Mucosa of descending colon (tissue), 3 donors: ENCODE data around the gene UBAC1. TPM values are rescaled to one million over a fixed set of nuclear protein-coding genes. Genes with fewer than 3 reads are reported as not detected.
A peak's percentile ranks its signal among the peaks of the same experiment; 100 is the strongest.

Source experiments
- ATAC-seq: fragments of 200-7000 bp; cut with Tn5 transposase; one replicate; pipeline ENCODE4 v1.9.1; 2020; ENCODE audit warnings: mild to moderate bottlenecking, moderate library complexity
- DNase-seq, 3 donors: peaks; one replicate each; pipeline ENCODE4 v3.0.0-alpha.2; 2020
- H3K36me3 ChIP-seq: fragments of 200-600 bp; one replicate; pipeline ENCODE4 v1.8.0; 2021; ENCODE audit warnings: low read depth, mild to moderate bottlenecking
- H3K4me1 ChIP-seq: fragments of 200-600 bp; one replicate; pipeline ENCODE4 v1.8.0; 2021; ENCODE audit warnings: low read depth, mild to moderate bottlenecking
- H3K4me3 ChIP-seq: fragments of 200-600 bp; one replicate; pipeline ENCODE4 v1.8.0; 2021; ENCODE audit warnings: mild to moderate bottlenecking
- H3K9me3 ChIP-seq: fragments of 200-600 bp; one replicate; pipeline ENCODE4 v1.8.0; 2021; ENCODE audit warnings: mild to moderate bottlenecking
- intact Hi-C, 2 donors: fragments of 100-400 bp; cut with DNase I in 1 of 2; cut with micrococcal nuclease in 1 of 2; formaldehyde crosslinking; loops; one replicate each; pipeline versions ENCODE4 v1.11.0 to v1.11.1; 2022; cut with DNase I, micrococcal nuclease
- total RNA-seq, 3 donors: library from RNA; stranded (reverse); fragmentation: NEBNext Ultra II Directional in 2 of 3; extraction: Animal tissue kit (Norgen Biotek cat#: 25700) in 2 of 3; gene quantifications; one replicate each; pipeline versions ENCODE4 v1.2.1 to v1.2.4, GENCODE V29; 2021 to 2023
- TF ChIP-seq, protein P1 (sequence below): fragments of 200-600 bp; IDR thresholded peaks from one replicate; pipeline ENCODE4 v1.8.0; 2022; ENCODE audit warnings: antibody characterized with exemption, mild to moderate bottlenecking
- donor health status: DM: no; HTN: no; CAD: no; lungs with moderate emphysema.
- donor health status: DM: no; HTN: no; CAD: no.
- donor health status: DM: no; HTN: yes; CAD: no.

UBAC1 gene
- total RNA-seq, 3 donors from 2014 or later = 55.5 to 70.4 (median 64.0) TPM

DNA sequence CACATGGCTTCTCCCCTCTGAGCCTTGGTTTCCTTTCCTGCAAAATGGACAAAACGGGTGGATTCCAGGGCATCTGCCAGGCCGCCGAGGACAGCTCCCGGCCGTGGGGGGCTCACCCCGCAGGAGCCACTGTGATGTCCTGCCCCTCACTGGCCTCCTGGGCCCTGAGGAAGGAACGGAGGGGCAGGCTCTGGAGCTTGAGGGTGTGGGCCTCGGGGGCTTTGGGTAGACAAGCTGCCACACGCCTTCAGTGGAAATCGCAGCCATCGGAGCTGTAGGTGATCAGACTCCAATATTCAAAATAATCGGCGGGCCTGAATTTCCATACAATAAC, 32.2 kb upstream of the UBAC1 start:
- no peaks in the 10 kb centered on the region for H3K36me3 ChIP-seq
- TF ChIP-seq, protein P1, sequence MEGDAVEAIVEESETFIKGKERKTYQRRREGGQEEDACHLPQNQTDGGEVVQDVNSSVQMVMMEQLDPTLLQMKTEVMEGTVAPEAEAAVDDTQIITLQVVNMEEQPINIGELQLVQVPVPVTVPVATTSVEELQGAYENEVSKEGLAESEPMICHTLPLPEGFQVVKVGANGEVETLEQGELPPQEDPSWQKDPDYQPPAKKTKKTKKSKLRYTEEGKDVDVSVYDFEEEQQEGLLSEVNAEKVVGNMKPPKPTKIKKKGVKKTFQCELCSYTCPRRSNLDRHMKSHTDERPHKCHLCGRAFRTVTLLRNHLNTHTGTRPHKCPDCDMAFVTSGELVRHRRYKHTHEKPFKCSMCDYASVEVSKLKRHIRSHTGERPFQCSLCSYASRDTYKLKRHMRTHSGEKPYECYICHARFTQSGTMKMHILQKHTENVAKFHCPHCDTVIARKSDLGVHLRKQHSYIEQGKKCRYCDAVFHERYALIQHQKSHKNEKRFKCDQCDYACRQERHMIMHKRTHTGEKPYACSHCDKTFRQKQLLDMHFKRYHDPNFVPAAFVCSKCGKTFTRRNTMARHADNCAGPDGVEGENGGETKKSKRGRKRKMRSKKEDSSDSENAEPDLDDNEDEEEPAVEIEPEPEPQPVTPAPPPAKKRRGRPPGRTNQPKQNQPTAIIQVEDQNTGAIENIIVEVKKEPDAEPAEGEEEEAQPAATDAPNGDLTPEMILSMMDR = no peak
- ATAC-seq = no peak
- H3K4me3 ChIP-seq = no peak overlapping the region
- DNase-seq = no peak
- no peaks in the 10 kb centered on the region for H3K9me3 ChIP-seq
- H3K4me1 ChIP-seq = peaks cover 21% of the 10 kb centered on the region
- intact Hi-C loops = no loop called here

DNA sequence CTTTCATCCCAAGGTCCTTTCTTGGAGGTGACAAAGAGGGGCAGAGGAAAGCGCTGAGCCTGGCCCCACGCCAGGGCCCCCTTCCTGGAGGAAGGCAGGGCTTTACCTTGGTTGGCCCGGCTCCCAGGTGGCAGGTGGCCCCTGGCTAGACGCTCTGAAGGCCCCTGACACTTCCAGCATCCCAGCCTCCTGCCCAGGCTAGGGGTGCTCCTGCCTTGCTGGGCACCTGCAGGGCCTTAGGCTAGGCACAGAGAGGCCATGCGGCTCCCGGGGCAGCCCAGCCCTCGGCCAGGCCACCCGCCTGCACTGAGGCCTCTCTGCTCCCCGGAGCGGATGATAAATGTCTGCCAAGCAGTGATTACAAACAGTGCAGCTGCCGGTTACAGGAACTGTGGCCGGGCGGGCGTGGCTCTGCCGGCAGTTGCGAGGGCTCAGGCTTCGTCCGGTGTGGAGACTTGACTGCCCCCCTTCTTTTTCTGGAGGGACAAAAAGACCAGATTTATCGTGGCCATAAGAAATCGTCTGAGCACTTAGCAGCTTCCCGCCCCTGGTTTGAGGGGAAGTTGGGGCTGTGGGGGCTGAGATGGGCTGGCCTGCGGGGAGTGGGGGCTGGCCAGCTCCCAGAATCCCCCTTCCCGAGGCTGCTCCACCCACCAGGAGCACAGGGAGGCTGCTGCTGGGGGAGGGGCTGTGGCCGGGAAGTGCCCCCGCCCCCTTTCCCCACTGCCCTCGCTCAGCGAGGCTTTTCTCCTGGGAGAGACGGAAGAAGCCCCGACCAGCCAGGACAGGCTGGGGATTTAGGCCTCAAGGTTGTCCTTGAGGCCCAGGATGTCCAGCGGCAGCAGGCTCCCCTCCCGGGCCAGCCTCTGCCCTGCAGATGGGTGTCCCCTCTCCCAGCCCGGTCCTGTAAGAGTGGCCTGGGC, 31.6 kb upstream of the UBAC1 start:
- TF ChIP-seq, protein P1 = no peak
- H3K4me3 ChIP-seq = no peak overlapping the region
- ATAC-seq (peak; percentile 89), DNase-seq (peak; percentile 79 to 86 (median 80))
- H3K36me3 ChIP-seq = no peaks in the 10 kb centered on the region
- intact Hi-C loops = no loop called here
- no peaks in the 10 kb centered on the region for H3K9me3 ChIP-seq
- peaks cover 21% of the 10 kb centered on the region for H3K4me1 ChIP-seq

DNA sequence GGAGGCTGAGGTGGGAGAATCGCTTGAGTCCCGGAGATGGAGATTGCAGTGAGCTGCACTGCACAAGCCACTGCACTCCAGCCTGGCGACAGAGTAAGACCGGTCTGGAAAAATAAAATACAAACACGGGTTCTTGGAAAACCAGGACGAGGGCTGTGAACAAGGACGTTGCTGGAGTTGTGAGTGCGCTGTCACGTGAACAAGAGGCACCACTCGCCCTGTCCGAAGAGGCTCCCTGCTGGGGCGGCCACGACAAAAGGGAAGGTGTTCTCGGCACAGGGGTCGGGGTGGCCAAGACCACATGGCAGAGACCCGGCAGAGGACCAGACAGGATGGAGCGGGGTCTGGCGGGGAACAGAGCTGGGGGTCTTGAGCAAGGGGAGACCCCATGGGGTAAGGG, 30.6 kb upstream of the UBAC1 start:
- Histone ChIP-seq H3K4me3 (no peak overlapping the region), H3K36me3 (no peaks in the 10 kb centered on the region), H3K4me1 (peaks cover 21% of the 10 kb centered on the region), H3K9me3 (no peaks in the 10 kb centered on the region)
- TF ChIP-seq, protein P1 = no peak
- ATAC-seq (no peak), DNase-seq (no peak)
- intact Hi-C loops = no loop called here

DNA sequence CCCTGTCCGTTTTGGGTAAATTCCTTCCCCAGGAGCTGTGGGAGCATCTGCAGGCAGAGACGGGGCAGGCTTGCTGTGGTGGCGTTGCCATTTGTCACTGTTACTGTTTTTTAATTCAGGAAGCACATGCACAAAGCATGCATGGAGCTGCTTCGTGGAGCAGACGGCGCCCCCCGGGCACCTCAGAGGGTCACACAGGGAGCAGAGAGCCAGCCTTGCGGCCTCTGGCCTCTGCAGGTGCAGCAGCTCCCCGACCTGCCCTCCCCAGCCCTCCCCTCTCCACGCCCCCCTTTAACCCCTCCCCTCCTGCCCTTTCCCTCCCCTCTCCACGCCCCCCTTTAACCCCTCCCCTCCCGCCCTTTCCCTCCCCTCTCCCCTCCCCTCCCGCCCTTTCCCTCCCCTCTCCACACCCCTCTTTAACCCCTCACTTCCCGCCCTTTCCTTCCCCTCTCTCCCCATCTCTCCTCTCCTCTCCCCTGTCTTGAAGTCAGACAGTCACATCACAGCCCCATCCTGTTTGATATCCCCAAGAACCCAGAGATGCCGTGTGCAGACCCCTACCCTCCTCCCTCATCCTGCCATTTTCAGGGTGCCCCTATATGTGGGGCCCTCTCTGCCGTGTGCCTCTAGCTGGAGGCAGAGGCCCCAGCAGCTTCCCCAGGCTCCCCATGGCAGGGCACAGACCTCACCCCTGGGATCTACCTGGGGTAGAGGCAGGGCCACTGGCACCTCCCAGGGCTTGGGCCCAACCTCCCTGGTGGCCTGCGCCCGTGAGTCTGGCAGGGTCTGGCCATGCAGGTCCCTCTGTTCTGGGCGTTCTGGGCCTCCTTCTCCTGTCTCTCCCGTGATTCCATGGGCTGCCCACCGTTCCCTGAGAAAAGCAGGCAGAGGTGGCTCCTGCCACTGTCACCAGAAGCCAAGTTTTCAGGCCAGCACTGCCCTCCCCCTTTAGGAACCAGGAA, 29.6 kb upstream of the UBAC1 start:
- Histone ChIP-seq H3K4me3 (no peak overlapping the region), H3K4me1 (peaks cover 21% of the 10 kb centered on the region), H3K36me3 (no peaks in the 10 kb centered on the region), H3K9me3 (no peaks in the 10 kb centered on the region)
- intact Hi-C loops = no loop called here
- peak; percentile 66 for ATAC-seq
- peak in 2 of 3 donors; percentile 52 to 54 for DNase-seq
- TF ChIP-seq, protein P1 = no peak

DNA sequence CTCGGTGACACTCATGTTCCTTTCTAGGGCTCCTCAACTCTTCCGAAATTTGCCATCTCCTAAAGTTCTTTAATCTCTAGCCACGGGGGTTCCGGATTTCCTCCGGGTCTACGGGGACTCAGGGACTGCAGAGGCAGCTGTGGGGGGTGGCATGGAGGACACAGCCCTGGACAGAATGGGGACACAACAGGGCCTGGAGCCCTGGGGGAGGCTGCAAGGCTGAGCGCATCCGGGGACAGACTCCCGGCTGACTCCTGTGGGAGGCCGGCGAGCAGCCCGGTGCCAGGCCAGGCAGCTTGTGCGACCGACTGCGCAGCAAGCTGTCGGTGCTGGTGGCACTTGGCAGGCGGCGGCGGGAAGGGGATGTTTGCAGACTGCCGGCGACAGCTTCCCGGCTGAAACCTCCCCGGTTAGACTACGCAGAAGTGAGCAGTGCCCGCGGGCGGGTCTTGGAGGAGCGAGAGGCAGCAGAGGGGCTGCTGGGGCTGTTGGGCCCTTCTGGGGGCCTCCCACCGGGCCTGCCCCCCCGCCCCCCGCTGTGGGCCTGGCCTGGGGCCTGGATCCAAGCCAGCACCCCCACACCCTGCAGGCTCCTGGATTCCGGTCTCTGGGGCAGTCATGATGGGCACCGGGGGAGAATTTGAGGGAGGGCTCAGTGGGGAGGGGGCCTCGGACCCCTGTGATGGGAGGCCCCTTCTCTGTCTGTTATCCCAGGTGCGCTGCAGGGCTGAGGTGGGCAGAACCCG, 28.7 kb upstream of the UBAC1 start:
- Histone ChIP-seq H3K9me3 (no peaks in the 10 kb centered on the region), H3K4me3 (no peak overlapping the region), H3K4me1 (peaks cover 21% of the 10 kb centered on the region), H3K36me3 (no peaks in the 10 kb centered on the region)
- intact Hi-C loops = no loop called here
- ATAC-seq = peak; percentile 14
- no peak for DNase-seq
- TF ChIP-seq, protein P1 = no peak
